Suprapubic skin (tissue), 3 donors: ENCODE measurements around the gene SEC14L3.

ENCODE experiments used
- CTCF ChIP-seq, 2 donors: fragments of 200-600 bp in 1 of 2; fragments of 450-650 bp in 1 of 2; sonication (generic) in 1 of 2; IDR thresholded peaks; one replicate each; pipeline ENCODE4 v1.5.1; 2016 to 2019; ENCODE audit warnings: antibody characterized with exemption in 2 of 2, mild to moderate bottlenecking in 1 of 2, moderate library complexity in 1 of 2
- EP300 ChIP-seq: sonication (generic); formaldehyde crosslinking; IDR thresholded peaks from one replicate; pipeline ENCODE4 v1.6.1; 2017; ENCODE audit warnings: antibody characterized with exemption

- no peak for TF ChIP-seq EP300
- no peak for TF ChIP-seq CTCF (IDR thresholded peaks at IDR 0.05)
Measured at GRCh38 chr22:30500628-30501027, 28.8 kb upstream of the SEC14L3 start.
